Breast epithelium (tissue), 4 donors: ENCODE measurements around the gene CCNG2. TPM values are rescaled to one million over a fixed set of nuclear protein-coding genes. Genes with fewer than 3 reads are reported as not detected.

Source experiments
- DNase-seq, 2 donors: peaks; one replicate each; pipeline ENCODE4 v3.0.0-alpha.2; 2019; ENCODE audit warnings: low spot score in 2 of 2
- H3K27ac ChIP-seq, 2 donors: fragments of 200-600 bp; sonication (generic) in 1 of 2; one replicate each; pipeline ENCODE4 v1.5.1; 2016 to 2019; ENCODE audit warnings: mild to moderate bottlenecking in 1 of 2
- H3K27me3 ChIP-seq, 2 donors: fragments of 200-600 bp; sonication (generic) in 1 of 2; one replicate each; pipeline versions ENCODE4 v1.5.1 to v1.6.0; 2017 to 2019; ENCODE audit warnings: control low read depth in 1 of 2, mild to moderate bottlenecking in 1 of 2
- H3K36me3 ChIP-seq: fragments of 200-600 bp; one replicate; pipeline ENCODE4 v1.5.1; 2019
- H3K4me1 ChIP-seq, 2 donors: fragments of 200-600 bp; sonication (generic); one replicate each; pipeline ENCODE4 v1.5.1; 2016 to 2019; ENCODE audit warnings: control low read depth in 1 of 2
- H3K4me3 ChIP-seq, 3 donors: fragments of 200-600 bp; sonication (generic); 1 replicate in 2 of 3; 2 replicates in 1 of 3; pipeline ENCODE4 v1.5.1; 2016 to 2019; ENCODE audit warnings: mild to moderate bottlenecking in 3 of 3, moderate library complexity in 2 of 3
- H3K9me3 ChIP-seq, 2 donors: fragments of 200-600 bp; sonication (generic) in 1 of 2; one replicate each; pipeline ENCODE4 v1.5.1; 2016 to 2019; ENCODE audit warnings: control low read depth in 1 of 2
- CTCF ChIP-seq, 3 donors: fragments of 450-650 bp; IDR thresholded peaks; one replicate each; pipeline ENCODE4 v1.5.1; 2016 to 2017; ENCODE audit warnings: antibody characterized with exemption in 3 of 3, mild to moderate bottlenecking in 3 of 3, moderate library complexity in 3 of 3
- POLR2A ChIP-seq: fragments of 450-650 bp; IDR thresholded peaks from one replicate; pipeline ENCODE4 v1.6.1; 2016; ENCODE audit warnings: antibody characterized with exemption, mild to moderate bottlenecking, moderate library complexity
- POLR2AphosphoS5 ChIP-seq, 3 donors: sonication (generic); formaldehyde crosslinking; IDR thresholded peaks; one replicate each; pipeline ENCODE4 v1.6.1; 2017; ENCODE audit warnings: antibody characterized with exemption in 3 of 3
- intact Hi-C: fragments of 100-400 bp; cut with DNase I; formaldehyde crosslinking; loops from one replicate; pipeline ENCODE4 v1.15.1; 2023; ENCODE audit warnings: low total_unique reads
- total RNA-seq, 3 donors: library from RNA; depleted of rRNA; stranded (reverse); fragments of >200 nt; gene quantifications; one replicate each; pipeline ENCODE4 v1.1.0, GENCODE V29; 2016

The CCNG2 gene
- total RNA-seq, 3 donors from 2014 or later, result 74.1 to 111 (median 107) TPM

- no peak for TF ChIP-seq POLR2AphosphoS5 (IDR thresholded peaks at IDR 0.05)
- no peak for TF ChIP-seq POLR2A
- TF ChIP-seq CTCF (IDR thresholded peaks at IDR 0.05), result no peak
- Histone ChIP-seq H3K36me3 (no peaks in the 10 kb centered on the region), H3K27me3 (no peaks in the 10 kb centered on the region), H3K27ac (no peak overlapping the region), H3K4me3 (no peak overlapping the region), H3K9me3 (no peaks in the 10 kb centered on the region), H3K4me1 (no peaks in the 10 kb centered on the region)
- DNase-seq, result no peak
- intact Hi-C loops, result no loop called here
Observed at GRCh38 chr4:77201343-77201742, 44.3 kb downstream of the CCNG2 start.

DNA sequence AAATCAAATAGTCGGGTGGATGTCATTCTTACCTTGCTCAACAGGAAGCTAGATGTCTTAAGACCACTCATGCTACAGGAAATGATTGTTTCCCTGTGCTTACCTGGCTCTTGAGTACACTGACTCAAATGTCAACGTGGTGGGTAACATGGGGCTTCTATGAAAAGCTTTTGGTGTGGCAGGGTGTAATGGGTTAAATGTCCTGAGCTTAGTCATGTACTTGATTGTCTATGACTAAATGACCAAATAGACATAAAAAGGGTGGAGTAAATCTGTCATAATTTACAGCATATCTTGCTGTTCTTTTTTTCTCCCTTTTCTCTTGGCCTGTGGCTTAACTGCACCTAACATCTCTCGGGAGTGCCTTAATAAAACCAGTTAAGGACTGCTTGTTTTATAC, 44.9 kb downstream of the CCNG2 start:
- intact Hi-C loops, result no loop called here
- Histone ChIP-seq H3K4me1 (no peaks in the 10 kb centered on the region), H3K4me3 (no peak overlapping the region), H3K9me3 (no peaks in the 10 kb centered on the region), H3K27ac (no peak overlapping the region), H3K36me3 (no peaks in the 10 kb centered on the region), H3K27me3 (no peaks in the 10 kb centered on the region)
- TF ChIP-seq POLR2A (no peak), CTCF (IDR thresholded peaks at IDR 0.05) (no peak), POLR2AphosphoS5 (IDR thresholded peaks at IDR 0.05) (no peak)
- no peak for DNase-seq

- no peak for TF ChIP-seq CTCF (IDR thresholded peaks at IDR 0.05)
- TF ChIP-seq POLR2AphosphoS5 (IDR thresholded peaks at IDR 0.05), result no peak
- TF ChIP-seq POLR2A, result no peak
- DNase-seq, result no peak
- intact Hi-C loops, result no loop called here
- Histone ChIP-seq H3K27me3 (no peaks in the 10 kb centered on the region), H3K4me3 (no peak overlapping the region), H3K4me1 (no peaks in the 10 kb centered on the region), H3K9me3 (no peaks in the 10 kb centered on the region), H3K27ac (no peak overlapping the region), H3K36me3 (no peaks in the 10 kb centered on the region)
Observed at GRCh38 chr4:77202491-77202890, 45.5 kb downstream of the CCNG2 start.

DNA sequence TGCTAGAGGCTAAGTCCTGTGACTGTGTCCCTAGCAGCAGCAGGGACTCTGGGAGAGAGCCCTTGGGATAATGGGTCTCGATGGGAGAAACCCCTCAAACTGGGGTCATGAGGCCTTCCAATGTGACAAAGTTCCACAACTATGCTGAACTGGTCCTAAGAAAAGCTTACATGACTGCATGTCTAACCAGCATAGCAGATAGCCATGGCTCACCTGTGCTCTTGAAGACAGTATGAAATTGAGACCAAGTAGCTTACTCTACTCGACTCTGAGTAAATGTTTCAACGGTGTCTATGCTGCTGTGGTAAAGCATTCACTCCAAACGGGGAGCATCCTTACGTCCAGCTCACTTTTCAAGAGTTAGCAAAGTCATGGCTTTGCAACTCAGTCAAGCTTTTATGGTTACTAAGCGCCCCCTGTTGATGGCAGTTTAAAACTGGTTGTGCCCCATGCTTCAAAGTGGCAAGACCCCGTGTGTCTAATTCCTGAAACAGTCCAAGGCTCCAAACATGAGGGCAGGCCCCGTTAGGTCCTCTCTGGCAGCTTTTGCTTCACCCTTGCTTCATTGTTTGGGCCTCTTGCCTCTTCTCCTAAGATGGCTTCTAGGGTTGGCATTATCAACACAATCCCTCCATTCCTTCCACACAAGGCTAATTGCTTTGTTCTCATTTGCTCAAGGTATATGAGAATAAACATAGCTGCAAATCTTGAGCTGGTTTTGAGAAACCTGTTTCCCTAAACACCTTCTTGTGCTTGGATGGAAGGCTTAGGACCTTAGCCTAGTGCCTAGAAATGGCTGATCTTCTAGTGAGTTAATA, 46.6 kb downstream of the CCNG2 start:
- H3K36me3 ChIP-seq, result no peaks in the 10 kb centered on the region
- H3K27me3 ChIP-seq, result no peaks in the 10 kb centered on the region
- intact Hi-C loops, result no loop called here
- H3K9me3 ChIP-seq, result no peaks in the 10 kb centered on the region
- H3K4me3 ChIP-seq, result no peak overlapping the region
- H3K27ac ChIP-seq, result no peak overlapping the region
- TF ChIP-seq POLR2AphosphoS5 (IDR thresholded peaks at IDR 0.05) (no peak), POLR2A (no peak), CTCF (IDR thresholded peaks at IDR 0.05) (peak in 2 of 3 donors; percentile 75 to 83)
- no peaks in the 10 kb centered on the region for H3K4me1 ChIP-seq
- DNase-seq, result peak in 1 of 2 donors; percentile 50

DNA sequence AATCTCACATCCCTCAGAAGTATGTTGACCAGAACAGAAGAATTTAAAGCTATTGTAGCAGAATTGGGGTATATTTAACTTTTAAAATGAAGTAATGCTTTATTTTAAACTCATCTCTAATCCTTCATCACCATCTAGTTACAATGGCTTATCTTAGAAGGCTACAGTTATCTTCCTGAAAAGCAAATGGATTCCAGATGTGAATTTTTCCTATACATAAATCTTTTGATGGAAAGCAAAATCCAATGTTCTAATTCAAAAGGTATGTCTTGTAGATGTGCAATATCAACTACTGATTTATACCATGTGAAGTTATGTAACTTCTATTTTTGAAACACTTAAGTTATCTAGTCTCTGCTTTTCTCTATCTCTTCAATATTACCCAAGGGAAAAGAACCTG, 47.6 kb downstream of the CCNG2 start:
- Histone ChIP-seq H3K4me3 (no peak overlapping the region), H3K4me1 (no peaks in the 10 kb centered on the region), H3K27ac (no peak overlapping the region), H3K36me3 (no peaks in the 10 kb centered on the region), H3K27me3 (no peaks in the 10 kb centered on the region), H3K9me3 (no peaks in the 10 kb centered on the region)
- no peak for DNase-seq
- no peak for TF ChIP-seq POLR2AphosphoS5 (IDR thresholded peaks at IDR 0.05)
- no peak for TF ChIP-seq CTCF (IDR thresholded peaks at IDR 0.05)
- TF ChIP-seq POLR2A, result no peak
- intact Hi-C loops, result no loop called here
